ENCODE data around the gene SUPT5H.

Gene SUPT5H

GRCh38 chr19:39406656-39407409, 38.5 kb upstream of the SUPT5H start, which contains the start of gene ZFP36:
ZFP36 (plus strand) TSS chr19:39406847; CDS start chr19:39406905, 58 bp downstream.
- peak; percentile 82 for DNase-seq (ENCODE audit: low read depth, low spot score)
- in situ Hi-C loops (cut with HindIII; ENCODE audit: low sequenced_read_pairs), result no loop called here
- peak; percentile 2 for TF ChIP-seq CTCF (IDR thresholded peaks at IDR 0.05; ENCODE audit: low read depth, low read length)
- peak within 1 kb of the TSS; percentile 98 for H3K4me3 ChIP-seq (ENCODE audit: low read depth, low read length)

DNA sequence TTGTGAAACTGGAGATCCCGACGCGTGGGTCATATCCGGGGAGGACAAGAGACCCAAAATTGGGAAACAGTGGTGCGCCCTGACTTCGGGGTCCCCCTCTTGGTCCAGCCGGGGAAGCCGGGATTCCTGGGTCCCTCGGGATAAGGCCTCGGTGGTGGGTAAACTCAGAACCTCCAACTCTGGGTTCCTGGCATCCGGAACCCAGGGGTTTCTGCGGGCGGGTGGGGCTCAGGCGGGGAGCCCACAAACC, 38.0 kb upstream of the SUPT5H start:
- H3K4me3 ChIP-seq (ENCODE audit: low read depth, low read length), result peak overlapping the region; percentile 98
- in situ Hi-C loops (cut with HindIII; ENCODE audit: low sequenced_read_pairs), result no loop called here
- DNase-seq (ENCODE audit: low read depth, low spot score), result no peak
- no peak for TF ChIP-seq CTCF (IDR thresholded peaks at IDR 0.05; ENCODE audit: low read depth, low read length)

GRCh38 chr19:39407660-39408391, 37.6 kb upstream of the SUPT5H start:
- no peak for DNase-seq (ENCODE audit: low read depth, low spot score)
- no peak for TF ChIP-seq CTCF (IDR thresholded peaks at IDR 0.05; ENCODE audit: low read depth, low read length)
- in situ Hi-C loops (cut with HindIII; ENCODE audit: low sequenced_read_pairs), result no loop called here
- peak overlapping the region; percentile 98 for H3K4me3 ChIP-seq (ENCODE audit: low read depth, low read length)

DNA sequence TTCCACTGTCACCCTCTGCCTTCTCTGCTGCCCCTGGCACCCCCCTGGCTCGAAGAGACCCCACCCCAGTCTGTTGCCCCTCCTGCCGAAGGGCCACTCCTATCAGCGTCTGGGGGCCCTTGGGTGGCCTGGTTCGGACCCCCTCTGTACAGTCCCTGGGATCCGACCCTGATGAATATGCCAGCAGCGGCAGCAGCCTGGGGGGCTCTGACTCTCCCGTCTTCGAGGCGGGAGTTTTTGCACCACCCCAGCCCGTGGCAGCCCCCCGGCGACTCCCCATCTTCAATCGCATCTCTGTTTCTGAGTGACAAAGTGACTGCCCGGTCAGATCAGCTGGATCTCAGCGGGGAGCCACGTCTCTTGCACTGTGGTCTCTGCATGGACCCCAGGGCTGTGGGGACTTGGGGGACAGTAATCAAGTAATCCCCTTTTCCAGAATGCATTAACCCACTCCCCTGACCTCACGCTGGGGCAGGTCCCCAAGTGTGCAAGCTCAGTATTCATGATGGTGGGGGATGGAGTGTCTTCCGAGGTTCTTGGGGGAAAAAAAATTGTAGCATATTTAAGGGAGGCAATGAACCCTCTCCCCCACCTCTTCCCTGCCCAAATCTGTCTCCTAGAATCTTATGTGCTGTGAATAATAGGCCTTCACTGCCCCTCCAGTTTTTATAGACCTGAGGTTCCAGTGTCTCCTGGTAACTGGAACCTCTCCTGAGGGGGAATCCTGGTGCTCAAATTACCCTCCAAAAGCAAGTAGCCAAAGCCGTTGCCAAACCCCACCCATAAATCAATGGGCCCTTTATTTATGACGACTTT, 36.8 kb upstream of the SUPT5H start:
- no peak for TF ChIP-seq CTCF (IDR thresholded peaks at IDR 0.05; ENCODE audit: low read depth, low read length)
- H3K4me3 ChIP-seq (ENCODE audit: low read depth, low read length), result peak overlapping the region; percentile 98
- in situ Hi-C loops (cut with HindIII; ENCODE audit: low sequenced_read_pairs), result no loop called here
- DNase-seq (ENCODE audit: low read depth, low spot score), result peak; percentile 56

- peak overlapping the region; percentile 98 for H3K4me3 ChIP-seq (ENCODE audit: low read depth, low read length)
- peak; percentile 3 for TF ChIP-seq CTCF (IDR thresholded peaks at IDR 0.05; ENCODE audit: low read depth, low read length)
- peak; percentile 74 for DNase-seq (ENCODE audit: low read depth, low spot score)
- in situ Hi-C loops (cut with HindIII; ENCODE audit: low sequenced_read_pairs), result no loop called here
Measured at GRCh38 chr19:39409208-39410016, 36.0 kb upstream of the SUPT5H start.

All from astrocyte of the spinal cord (primary cell).